ENCODE measurements around the gene TRMT2A. TPM values are rescaled to one million over a fixed set of nuclear protein-coding genes. Genes with fewer than 3 reads are reported as not detected.
A peak's percentile ranks its signal among the peaks of the same experiment; 100 is the strongest.

The TRMT2A gene
- total RNA-seq, 1 experiment from 2014 or later, result 47.1 TPM

DNA sequence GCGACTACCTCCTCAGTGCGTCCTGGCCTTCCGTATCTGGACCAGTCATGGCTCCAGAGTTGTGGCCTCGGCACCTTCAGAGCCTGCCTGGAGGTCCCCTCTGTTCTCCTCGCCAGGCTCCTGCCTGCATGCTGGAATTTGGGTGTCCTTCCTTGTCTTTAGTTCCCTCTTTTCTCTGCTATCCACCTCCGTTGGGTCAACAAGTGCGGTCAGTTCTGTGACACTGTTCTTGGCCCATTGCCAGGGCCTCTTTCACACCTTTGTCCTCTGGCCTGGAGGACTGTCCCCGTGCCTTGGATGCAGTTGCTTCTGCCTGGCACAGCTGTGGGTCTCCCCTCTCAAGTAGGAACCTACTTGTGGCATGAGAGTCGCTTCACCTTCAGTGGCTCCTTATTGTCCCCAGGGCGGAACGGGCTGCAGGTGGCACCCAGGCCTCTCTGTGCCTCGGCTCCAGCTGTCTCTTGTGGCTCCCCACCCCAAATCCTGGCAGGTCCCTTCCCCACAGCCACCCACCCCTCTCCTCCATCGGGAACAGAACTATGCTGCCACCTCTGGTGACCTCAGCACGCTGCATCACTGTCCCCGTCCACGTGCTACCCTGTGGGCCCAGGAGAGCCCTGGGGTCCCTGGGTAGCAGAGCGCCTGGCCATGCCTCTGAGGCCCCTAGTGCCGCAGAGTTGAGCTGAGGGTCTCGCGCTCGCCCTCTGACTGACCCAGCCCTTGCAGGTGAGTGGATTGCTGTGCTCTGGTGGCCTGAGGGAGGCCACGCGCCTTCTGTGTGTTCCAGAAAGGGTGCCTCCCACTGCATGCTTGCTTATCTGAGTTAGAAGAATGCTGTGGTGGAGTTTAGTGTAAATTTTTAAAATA, 32.2 kb downstream of the TRMT2A start:
- H3K9me3 Mint-ChIP-seq (ENCODE audit: unreplicated experiment), result no peaks in the 10 kb centered on the region
- H3K4me3 Mint-ChIP-seq (ENCODE audit: unreplicated experiment), result no peak overlapping the region
- POLR2A ChIA-PET, result no interaction called here
- peaks cover 38% of the 10 kb centered on the region for H3K4me1 Mint-ChIP-seq (ENCODE audit: insufficient read depth, unreplicated experiment)
- peaks cover 67% of the 10 kb centered on the region for H3K36me3 Mint-ChIP-seq (ENCODE audit: insufficient read depth, unreplicated experiment)
- CTCF ChIA-PET, result no interaction called here
- BruUV-seq (replicated peaks), result no TSS peak
- no peaks in the 10 kb centered on the region for H3K27me3 Mint-ChIP-seq (ENCODE audit: insufficient read depth, unreplicated experiment)
- H3K27ac Mint-ChIP-seq (ENCODE audit: low read depth, unreplicated experiment), result no peak overlapping the region
- DNase-seq (ENCODE audit: unreplicated experiment), result peak; percentile 16
- intact Hi-C loops (cut with micrococcal nuclease), result no loop called here
- TF ChIP-seq CTCF (IDR thresholded peaks at IDR 0.05; ENCODE audit: unreplicated experiment), result peak; percentile 15

- peaks cover 63% of the 10 kb centered on the region for H3K36me3 Mint-ChIP-seq (ENCODE audit: insufficient read depth, unreplicated experiment)
Measured at GRCh38 chr22:20083891-20084546, 33.0 kb downstream of the TRMT2A start.

GRCh38 chr22:20083157-20083890, 33.7 kb downstream of the TRMT2A start:
- ChIA-PET CTCF (interaction anchor here (0.9 kb wide), 1 partner anchor 19 kb away, joined by 4 read pairs; no protein-coding TSS in a partner anchor), POLR2A (interaction anchor here (1.4 to 3.2 kb wide), 2 partner anchors 21 to 34 kb away, joined by 3 to 13 read pairs; partner anchors contain the start of gene TRMT2A)
- Mint-ChIP-seq H3K4me3 (ENCODE audit: unreplicated experiment) (peak overlapping the region; percentile 11), H3K4me1 (ENCODE audit: insufficient read depth, unreplicated experiment) (peaks cover 38% of the 10 kb centered on the region), H3K27ac (ENCODE audit: low read depth, unreplicated experiment) (peak overlapping the region; percentile 79), H3K9me3 (ENCODE audit: unreplicated experiment) (no peaks in the 10 kb centered on the region), H3K27me3 (ENCODE audit: insufficient read depth, unreplicated experiment) (no peaks in the 10 kb centered on the region), H3K36me3 (ENCODE audit: insufficient read depth, unreplicated experiment) (peaks cover 56% of the 10 kb centered on the region)
- no peak for DNase-seq (ENCODE audit: unreplicated experiment)
- TF ChIP-seq CTCF (IDR thresholded peaks at IDR 0.05; ENCODE audit: unreplicated experiment), result no peak
- BruUV-seq (replicated peaks), result no TSS peak
- intact Hi-C loops (cut with micrococcal nuclease), result no loop called here

More at GRCh38 chr22:20083891-20084546, 33.0 kb downstream of the TRMT2A start:
- DNase-seq (ENCODE audit: unreplicated experiment), result no peak
- POLR2A ChIA-PET, result interaction anchor here (1.4 kb wide), 1 partner anchor 22 kb away, joined by 3 read pairs; no protein-coding TSS in a partner anchor
- H3K4me1 Mint-ChIP-seq (ENCODE audit: insufficient read depth, unreplicated experiment), result peaks cover 38% of the 10 kb centered on the region
- no peak for TF ChIP-seq CTCF (IDR thresholded peaks at IDR 0.05; ENCODE audit: unreplicated experiment)
- H3K27ac Mint-ChIP-seq (ENCODE audit: low read depth, unreplicated experiment), result no peak overlapping the region
- no peaks in the 10 kb centered on the region for H3K9me3 Mint-ChIP-seq (ENCODE audit: unreplicated experiment)
- H3K27me3 Mint-ChIP-seq (ENCODE audit: insufficient read depth, unreplicated experiment), result no peaks in the 10 kb centered on the region
- CTCF ChIA-PET, result interaction anchor here (0.9 kb wide), 1 partner anchor 19 kb away, joined by 4 read pairs; no protein-coding TSS in a partner anchor
- BruUV-seq (replicated peaks), result no TSS peak
- intact Hi-C loops (cut with micrococcal nuclease), result no loop called here
- H3K4me3 Mint-ChIP-seq (ENCODE audit: unreplicated experiment), result peak overlapping the region; percentile 11
